Measurements from ENCODE around the gene HP1BP3.
"Not testable (repeated sequence)": the region's sequence is repeated elsewhere in the genome, so short reads cannot be mapped to it uniquely, and the experiment has no call there.

The HP1BP3 gene

DNA sequence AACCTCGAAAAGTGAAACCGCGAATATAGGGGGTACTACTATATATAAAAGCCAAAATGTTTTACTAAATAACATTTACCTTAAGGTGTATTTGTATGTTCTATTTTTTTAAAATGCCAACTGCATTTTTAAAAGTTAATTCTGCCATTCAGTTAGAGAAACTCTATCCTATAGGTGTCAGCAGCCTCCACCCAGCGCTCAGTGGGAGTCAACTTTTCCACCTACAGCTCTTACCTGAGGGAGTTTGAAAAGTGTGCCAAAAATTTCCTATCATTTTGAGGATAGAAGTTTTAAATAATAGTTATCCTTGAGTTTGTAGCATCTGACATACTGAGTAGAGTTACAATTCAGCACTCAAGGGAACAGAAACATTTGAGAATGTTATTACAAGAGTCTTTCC lies 6.1 kb upstream of the HP1BP3 start:
- H3K4me1 ChIP-seq (ENCODE audit: control insufficient read depth, insufficient read depth, low read length) = peaks cover under 1% of the 10 kb centered on the region
- no peaks in the 10 kb centered on the region for H3K9me3 ChIP-seq (ENCODE audit: control insufficient read depth, insufficient read depth, low read length)
- H3K27me3 ChIP-seq (ENCODE audit: control insufficient read depth, insufficient read depth, low read length) = no peaks in the 10 kb centered on the region
- no peak overlapping the region for H3K4me3 ChIP-seq (ENCODE audit: low read depth, low read length)
- H3K36me3 ChIP-seq (ENCODE audit: control insufficient read depth, insufficient read depth, low read length) = no peaks in the 10 kb centered on the region
- no peak overlapping the region for H3K9ac ChIP-seq (ENCODE audit: low read depth, low read length)

DNA sequence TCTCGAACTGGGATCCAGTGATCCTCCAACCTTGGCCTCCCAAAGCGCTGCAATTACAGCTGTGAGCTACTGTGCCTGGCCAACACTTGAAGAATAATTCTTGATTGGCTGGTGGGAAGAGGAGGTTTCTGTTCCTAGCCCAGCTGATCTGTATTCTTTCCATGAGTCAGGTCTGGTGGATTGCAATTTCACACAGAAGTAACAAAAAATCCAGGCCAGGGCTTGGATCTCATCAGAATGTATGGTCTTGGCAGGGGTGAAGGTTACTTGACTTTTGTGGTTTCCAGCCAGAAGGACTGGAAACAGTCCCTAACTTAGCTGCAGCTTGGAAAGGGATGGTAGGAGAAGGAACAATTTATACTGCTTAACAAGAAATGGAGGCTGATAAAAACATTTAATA lies 5.1 kb upstream of the HP1BP3 start:
- Histone ChIP-seq H3K4me3 (ENCODE audit: low read depth, low read length) (no peak overlapping the region), H3K4me1 (ENCODE audit: control insufficient read depth, insufficient read depth, low read length) (peaks cover 3% of the 10 kb centered on the region), H3K9me3 (ENCODE audit: control insufficient read depth, insufficient read depth, low read length) (no peaks in the 10 kb centered on the region), H3K27me3 (ENCODE audit: control insufficient read depth, insufficient read depth, low read length) (no peaks in the 10 kb centered on the region), H3K9ac (ENCODE audit: low read depth, low read length) (no peak overlapping the region), H3K36me3 (ENCODE audit: control insufficient read depth, insufficient read depth, low read length) (no peaks in the 10 kb centered on the region)

DNA sequence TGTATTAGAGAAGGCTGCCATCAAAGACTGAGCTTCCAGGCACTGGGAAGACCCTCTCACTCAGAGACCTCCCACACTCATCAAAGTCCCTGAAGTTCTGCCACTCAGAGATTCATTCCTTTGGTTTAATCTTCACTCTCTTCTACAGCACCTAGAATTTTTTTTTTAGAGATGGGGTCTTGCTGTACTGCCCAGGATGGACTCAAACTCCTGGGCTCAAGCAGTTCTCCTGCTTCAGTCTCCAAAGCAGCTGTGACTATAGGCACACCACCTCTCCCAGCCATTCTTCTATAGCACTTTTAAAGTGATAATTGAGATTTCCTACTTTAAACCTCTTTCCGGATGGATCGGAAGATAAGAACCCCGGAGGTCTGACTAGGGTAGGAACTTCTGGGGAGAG lies 3.7 kb upstream of the HP1BP3 start:
- Histone ChIP-seq H3K9ac (ENCODE audit: low read depth, low read length) (no peak overlapping the region), H3K9me3 (ENCODE audit: control insufficient read depth, insufficient read depth, low read length) (no peaks in the 10 kb centered on the region), H3K4me1 (ENCODE audit: control insufficient read depth, insufficient read depth, low read length) (peaks cover 3% of the 10 kb centered on the region), H3K4me3 (ENCODE audit: low read depth, low read length) (no peak overlapping the region), H3K27me3 (ENCODE audit: control insufficient read depth, insufficient read depth, low read length) (no peaks in the 10 kb centered on the region), H3K36me3 (ENCODE audit: control insufficient read depth, insufficient read depth, low read length) (peaks cover 3% of the 10 kb centered on the region)

DNA sequence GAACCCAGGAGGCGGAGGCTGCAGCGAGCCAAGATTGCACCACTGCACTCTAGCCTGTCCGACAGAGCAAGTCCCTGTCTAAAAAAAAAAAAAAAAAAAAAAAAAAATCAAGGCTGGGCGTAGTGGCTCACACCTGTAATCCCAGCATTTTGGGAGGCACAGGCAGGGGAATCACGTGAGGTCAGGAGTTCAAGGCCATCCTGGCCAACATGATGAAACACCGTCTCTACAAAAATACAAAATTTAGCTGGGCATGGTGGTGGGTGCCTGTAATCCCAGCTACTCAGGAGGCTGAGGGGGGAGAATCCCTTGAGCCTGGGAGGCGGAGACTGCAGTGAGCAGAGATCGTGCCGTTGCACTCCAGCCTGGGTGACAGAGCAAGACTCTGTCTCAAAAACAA lies 2.5 kb upstream of the HP1BP3 start:
- H3K27me3 ChIP-seq (ENCODE audit: control insufficient read depth, insufficient read depth, low read length); H3K4me3 ChIP-seq (ENCODE audit: low read depth, low read length); H3K4me1 ChIP-seq (ENCODE audit: control insufficient read depth, insufficient read depth, low read length); H3K9me3 ChIP-seq (ENCODE audit: control insufficient read depth, insufficient read depth, low read length); H3K36me3 ChIP-seq (ENCODE audit: control insufficient read depth, insufficient read depth, low read length); H3K9ac ChIP-seq (ENCODE audit: low read depth, low read length): not testable (repeated sequence)

- Histone ChIP-seq H3K36me3 (ENCODE audit: control insufficient read depth, insufficient read depth, low read length) (peaks cover 3% of the 10 kb centered on the region), H3K27me3 (ENCODE audit: control insufficient read depth, insufficient read depth, low read length) (no peaks in the 10 kb centered on the region), H3K9me3 (ENCODE audit: control insufficient read depth, insufficient read depth, low read length) (no peaks in the 10 kb centered on the region), H3K4me1 (ENCODE audit: control insufficient read depth, insufficient read depth, low read length) (peaks cover 3% of the 10 kb centered on the region), H3K9ac (ENCODE audit: low read depth, low read length) (peak overlapping the region; percentile 82), H3K4me3 (ENCODE audit: low read depth, low read length) (peak overlapping the region; percentile 81)
Measured at GRCh38 chr1:20787840-20788795, 1.0 kb upstream of the HP1BP3 start.

GRCh38 chr1:20786253-20787028 lies 666 bp downstream of the HP1BP3 start:
- peaks cover 3% of the 10 kb centered on the region for H3K4me1 ChIP-seq (ENCODE audit: control insufficient read depth, insufficient read depth, low read length)
- H3K9me3 ChIP-seq (ENCODE audit: control insufficient read depth, insufficient read depth, low read length) = no peaks in the 10 kb centered on the region
- peak overlapping the region; percentile 95 for H3K4me3 ChIP-seq (ENCODE audit: low read depth, low read length)
- peaks cover 3% of the 10 kb centered on the region for H3K36me3 ChIP-seq (ENCODE audit: control insufficient read depth, insufficient read depth, low read length)
- H3K27me3 ChIP-seq (ENCODE audit: control insufficient read depth, insufficient read depth, low read length) = no peaks in the 10 kb centered on the region
- H3K9ac ChIP-seq (ENCODE audit: low read depth, low read length) = peak overlapping the region; percentile 96

DNA sequence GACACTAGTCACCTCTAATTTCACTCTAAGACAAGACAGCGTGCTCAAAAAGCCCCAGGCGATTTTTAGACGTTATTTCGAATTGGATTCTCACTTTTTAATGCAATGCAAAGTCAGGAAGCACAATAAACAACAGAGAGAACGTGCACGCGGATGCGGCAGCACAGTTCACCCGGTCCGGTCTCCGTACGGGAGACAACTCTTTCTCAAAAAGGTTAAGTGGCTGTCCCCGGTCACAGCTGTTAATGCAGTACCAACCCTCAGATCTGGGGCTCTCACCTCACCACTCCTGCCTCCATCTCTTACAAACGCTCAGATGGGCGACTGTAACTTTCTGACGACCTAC lies 1.2 kb downstream of the HP1BP3 start:
- H3K9me3 ChIP-seq (ENCODE audit: control insufficient read depth, insufficient read depth, low read length) = no peaks in the 10 kb centered on the region
- H3K4me1 ChIP-seq (ENCODE audit: control insufficient read depth, insufficient read depth, low read length) = peaks cover 3% of the 10 kb centered on the region
- peak overlapping the region; percentile 96 for H3K9ac ChIP-seq (ENCODE audit: low read depth, low read length)
- H3K4me3 ChIP-seq (ENCODE audit: low read depth, low read length) = peak overlapping the region; percentile 95
- peaks cover 3% of the 10 kb centered on the region for H3K36me3 ChIP-seq (ENCODE audit: control insufficient read depth, insufficient read depth, low read length)
- no peaks in the 10 kb centered on the region for H3K27me3 ChIP-seq (ENCODE audit: control insufficient read depth, insufficient read depth, low read length)

DNA sequence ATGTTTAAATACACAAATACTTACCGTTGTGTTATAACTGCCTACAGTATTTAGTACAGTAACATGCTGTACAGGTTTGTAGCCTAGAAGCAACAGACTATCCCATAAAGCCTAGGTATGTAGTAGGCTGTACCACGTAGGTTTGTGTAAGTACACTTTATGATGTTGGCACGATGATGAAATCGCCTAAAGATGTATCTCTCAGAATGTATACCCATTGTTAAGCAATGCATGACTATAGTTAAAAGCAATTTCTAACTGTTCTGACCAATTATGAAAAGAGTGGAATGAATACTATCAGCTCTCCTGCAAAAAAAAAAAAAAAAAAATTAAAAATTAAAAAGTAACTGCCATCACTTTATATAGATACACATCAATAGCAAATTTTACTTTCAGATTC lies 11.4 kb downstream of the HP1BP3 start:
- H3K36me3 ChIP-seq (ENCODE audit: control insufficient read depth, insufficient read depth, low read length) = peaks cover 8% of the 10 kb centered on the region
- no peak overlapping the region for H3K4me3 ChIP-seq (ENCODE audit: low read depth, low read length)
- H3K9ac ChIP-seq (ENCODE audit: low read depth, low read length) = no peak overlapping the region
- H3K9me3 ChIP-seq (ENCODE audit: control insufficient read depth, insufficient read depth, low read length) = no peaks in the 10 kb centered on the region
- H3K27me3 ChIP-seq (ENCODE audit: control insufficient read depth, insufficient read depth, low read length) = no peaks in the 10 kb centered on the region
- H3K4me1 ChIP-seq (ENCODE audit: control insufficient read depth, insufficient read depth, low read length) = no peaks in the 10 kb centered on the region

DNA sequence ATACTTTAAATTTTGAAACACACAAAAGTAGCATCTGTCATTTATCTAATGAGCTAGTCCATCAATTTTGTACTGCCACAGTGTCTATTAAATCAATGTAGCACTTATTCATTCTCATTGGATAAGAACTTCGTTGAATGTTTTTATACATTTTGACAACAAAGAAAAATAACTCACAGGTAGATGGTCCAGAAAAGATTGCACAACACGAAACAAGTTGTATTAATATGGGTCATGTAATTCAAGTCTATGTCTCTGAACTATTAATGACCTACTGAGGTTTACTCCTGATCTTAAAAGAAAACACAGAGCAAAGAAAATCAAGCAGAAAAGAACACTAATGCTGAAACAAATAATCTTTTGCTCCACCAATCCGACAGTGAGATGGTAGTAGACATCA lies 15.3 kb downstream of the HP1BP3 start:
- H3K4me1 ChIP-seq (ENCODE audit: control insufficient read depth, insufficient read depth, low read length) = no peaks in the 10 kb centered on the region
- H3K27me3 ChIP-seq (ENCODE audit: control insufficient read depth, insufficient read depth, low read length) = no peaks in the 10 kb centered on the region
- H3K9me3 ChIP-seq (ENCODE audit: control insufficient read depth, insufficient read depth, low read length) = no peaks in the 10 kb centered on the region
- H3K9ac ChIP-seq (ENCODE audit: low read depth, low read length) = no peak overlapping the region
- H3K36me3 ChIP-seq (ENCODE audit: control insufficient read depth, insufficient read depth, low read length) = peaks cover 14% of the 10 kb centered on the region
- H3K4me3 ChIP-seq (ENCODE audit: low read depth, low read length) = no peak overlapping the region

- Histone ChIP-seq H3K9ac (ENCODE audit: low read depth, low read length) (no peak overlapping the region), H3K9me3 (ENCODE audit: control insufficient read depth, insufficient read depth, low read length) (no peaks in the 10 kb centered on the region), H3K36me3 (ENCODE audit: control insufficient read depth, insufficient read depth, low read length) (peaks cover 19% of the 10 kb centered on the region), H3K4me3 (ENCODE audit: low read depth, low read length) (no peak overlapping the region), H3K27me3 (ENCODE audit: control insufficient read depth, insufficient read depth, low read length) (no peaks in the 10 kb centered on the region), H3K4me1 (ENCODE audit: control insufficient read depth, insufficient read depth, low read length) (no peaks in the 10 kb centered on the region)
Measured at GRCh38 chr1:20770314-20771087, 16.6 kb downstream of the HP1BP3 start.

- Histone ChIP-seq H3K9me3 (ENCODE audit: control insufficient read depth, insufficient read depth, low read length) (no peaks in the 10 kb centered on the region), H3K36me3 (ENCODE audit: control insufficient read depth, insufficient read depth, low read length) (peaks cover 27% of the 10 kb centered on the region), H3K4me3 (ENCODE audit: low read depth, low read length) (no peak overlapping the region), H3K9ac (ENCODE audit: low read depth, low read length) (no peak overlapping the region), H3K4me1 (ENCODE audit: control insufficient read depth, insufficient read depth, low read length) (peaks cover 8% of the 10 kb centered on the region), H3K27me3 (ENCODE audit: control insufficient read depth, insufficient read depth, low read length) (no peaks in the 10 kb centered on the region)
Measured at GRCh38 chr1:20767271-20767670, 19.8 kb downstream of the HP1BP3 start.

Data from iPS-15b (cell line).